ENCODE measurements around the gene ARFGAP2. TPM values are rescaled to one million over a fixed set of nuclear protein-coding genes. Genes with fewer than 3 reads are reported as not detected.

Gene ARFGAP2
- polyA plus RNA-seq, 1 donor (not counting 4 experiments of a cell fraction or from before 2014, with no cell fraction given), result 51.0 TPM

DNA sequence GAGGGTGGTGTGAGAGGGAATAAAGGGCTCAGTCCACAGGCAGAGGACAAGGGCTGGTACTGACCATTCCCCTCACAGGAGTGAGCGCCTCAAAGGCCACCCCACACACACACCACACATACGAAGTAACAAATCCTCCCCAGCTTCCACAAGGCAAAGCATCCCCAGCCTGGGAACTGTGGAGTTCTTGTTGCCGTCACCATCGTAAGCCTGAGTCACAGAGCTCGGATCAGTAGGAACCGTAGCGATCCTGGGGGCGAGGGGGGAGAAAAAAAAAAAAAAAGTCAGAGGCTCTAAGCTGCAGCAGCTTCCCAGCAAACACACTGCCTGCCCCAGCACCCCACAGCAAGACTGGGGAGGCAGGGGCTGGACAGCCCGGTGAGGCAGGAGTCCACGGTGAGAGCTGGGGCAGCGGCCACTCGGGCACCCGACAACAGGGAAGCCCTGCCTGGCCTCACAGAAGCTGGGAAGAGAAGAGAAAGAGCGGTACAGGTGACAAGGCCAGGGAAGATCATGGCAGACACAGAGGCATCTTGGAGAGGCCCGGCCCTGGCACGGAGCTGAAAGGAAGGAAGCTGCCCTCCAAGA, 11.3 kb downstream of the ARFGAP2 start:
- H2AFZ ChIP-seq (ENCODE audit: control insufficient read depth, low read length), result no peak overlapping the region
- DNase-seq (ENCODE audit: low read depth, low spot score), result no peak
- no peaks in the 10 kb centered on the region for H3K4me1 ChIP-seq (ENCODE audit: control insufficient read depth, extremely low read depth, insufficient read depth, low read length)
- TF ChIP-seq EZH2 (IDR thresholded peaks at IDR 0.05; ENCODE audit: low read length), result no peak
- TF ChIP-seq, protein P1, sequence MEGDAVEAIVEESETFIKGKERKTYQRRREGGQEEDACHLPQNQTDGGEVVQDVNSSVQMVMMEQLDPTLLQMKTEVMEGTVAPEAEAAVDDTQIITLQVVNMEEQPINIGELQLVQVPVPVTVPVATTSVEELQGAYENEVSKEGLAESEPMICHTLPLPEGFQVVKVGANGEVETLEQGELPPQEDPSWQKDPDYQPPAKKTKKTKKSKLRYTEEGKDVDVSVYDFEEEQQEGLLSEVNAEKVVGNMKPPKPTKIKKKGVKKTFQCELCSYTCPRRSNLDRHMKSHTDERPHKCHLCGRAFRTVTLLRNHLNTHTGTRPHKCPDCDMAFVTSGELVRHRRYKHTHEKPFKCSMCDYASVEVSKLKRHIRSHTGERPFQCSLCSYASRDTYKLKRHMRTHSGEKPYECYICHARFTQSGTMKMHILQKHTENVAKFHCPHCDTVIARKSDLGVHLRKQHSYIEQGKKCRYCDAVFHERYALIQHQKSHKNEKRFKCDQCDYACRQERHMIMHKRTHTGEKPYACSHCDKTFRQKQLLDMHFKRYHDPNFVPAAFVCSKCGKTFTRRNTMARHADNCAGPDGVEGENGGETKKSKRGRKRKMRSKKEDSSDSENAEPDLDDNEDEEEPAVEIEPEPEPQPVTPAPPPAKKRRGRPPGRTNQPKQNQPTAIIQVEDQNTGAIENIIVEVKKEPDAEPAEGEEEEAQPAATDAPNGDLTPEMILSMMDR (optimal IDR thresholded peaks at IDR 0.05 in 1 of 3, IDR thresholded peaks at IDR 0.05 in 1 of 3, conservative IDR thresholded peaks at IDR 0.05 in 1 of 3; ENCODE audit: extremely low read depth in 1 of 3, insufficient read depth in 2 of 3, low read length in 3 of 3), result no peak
- H4K20me1 ChIP-seq (ENCODE audit: control insufficient read depth, extremely low read depth, insufficient read depth, low read length), result no peaks in the 10 kb centered on the region
- dilution Hi-C loops (cut with MboI; ENCODE audit: extremely low pct_ligation_motif_present, low sequenced_read_pairs), result no loop called here
- H3K79me2 ChIP-seq (ENCODE audit: control insufficient read depth, insufficient read depth, low read length), result peaks cover 9% of the 10 kb centered on the region
- H3K27ac ChIP-seq (ENCODE audit: control insufficient read depth, insufficient read depth, low read length), result no peak overlapping the region
- H3K9me1 ChIP-seq (ENCODE audit: control insufficient read depth, extremely low read depth, insufficient read depth, low read length), result no peaks in the 10 kb centered on the region
- H3K9me3 ChIP-seq (ENCODE audit: control insufficient read depth, low read depth, low read length), result no peaks in the 10 kb centered on the region
- no peak overlapping the region for H3K4me3 ChIP-seq (ENCODE audit: control insufficient read depth in 2 of 3, extremely low read depth in 1 of 3, insufficient read depth in 2 of 3, low read depth in 1 of 3, low read length in 3 of 3)
- FAIRE-seq, result no peak
- peaks cover 40 to 44% of the 10 kb centered on the region in 2 experiments for H3K36me3 ChIP-seq (ENCODE audit: control insufficient read depth in 2 of 2, extremely low read depth in 1 of 2, insufficient read depth in 2 of 2, low read length in 2 of 2)
- H3K9ac ChIP-seq (ENCODE audit: control insufficient read depth, extremely low read depth, insufficient read depth, low read length), result no peak overlapping the region
- H3K27me3 ChIP-seq (ENCODE audit: control insufficient read depth, extremely low read depth, insufficient read depth, low read length), result no peaks in the 10 kb centered on the region
- no peak overlapping the region for H3K4me2 ChIP-seq (ENCODE audit: control insufficient read depth, extremely low read depth, insufficient read depth, low read depth, low read length)

DNA sequence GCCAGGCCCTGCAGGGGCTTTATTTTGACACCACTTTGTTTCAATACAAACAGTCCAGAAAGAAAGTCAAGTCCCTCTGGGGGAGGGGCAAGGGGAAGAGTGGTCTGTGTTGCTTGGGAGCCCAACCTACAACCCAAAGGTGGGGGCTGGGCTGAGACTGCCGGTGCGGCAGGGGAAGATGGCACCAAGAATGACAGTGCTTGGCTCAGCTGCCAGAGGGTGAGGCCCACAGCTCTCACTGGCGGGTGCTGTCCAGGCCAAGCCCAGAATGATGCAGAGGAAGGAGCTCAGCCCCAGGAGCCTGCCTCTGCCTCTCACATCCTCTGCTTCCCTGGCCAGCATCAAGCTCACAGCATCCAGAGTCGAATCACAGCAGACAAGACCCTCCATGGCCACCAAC, 12.4 kb downstream of the ARFGAP2 start:
- dilution Hi-C loops (cut with MboI; ENCODE audit: extremely low pct_ligation_motif_present, low sequenced_read_pairs), result no loop called here
- Histone ChIP-seq H4K20me1 (ENCODE audit: control insufficient read depth, extremely low read depth, insufficient read depth, low read length) (no peaks in the 10 kb centered on the region), H3K9me1 (ENCODE audit: control insufficient read depth, extremely low read depth, insufficient read depth, low read length) (no peaks in the 10 kb centered on the region), H3K4me1 (ENCODE audit: control insufficient read depth, extremely low read depth, insufficient read depth, low read length) (no peaks in the 10 kb centered on the region), H3K4me2 (ENCODE audit: control insufficient read depth, extremely low read depth, insufficient read depth, low read depth, low read length) (no peak overlapping the region), H3K4me3 (ENCODE audit: control insufficient read depth in 2 of 3, extremely low read depth in 1 of 3, insufficient read depth in 2 of 3, low read depth in 1 of 3, low read length in 3 of 3) (no peak overlapping the region), H3K36me3 (ENCODE audit: control insufficient read depth in 2 of 2, extremely low read depth in 1 of 2, insufficient read depth in 2 of 2, low read length in 2 of 2) (peaks cover 40 to 41% of the 10 kb centered on the region in 2 experiments), H3K9ac (ENCODE audit: control insufficient read depth, extremely low read depth, insufficient read depth, low read length) (no peak overlapping the region), H3K27me3 (ENCODE audit: control insufficient read depth, extremely low read depth, insufficient read depth, low read length) (no peaks in the 10 kb centered on the region), H2AFZ (ENCODE audit: control insufficient read depth, low read length) (no peak overlapping the region), H3K27ac (ENCODE audit: control insufficient read depth, insufficient read depth, low read length) (no peak overlapping the region), H3K9me3 (ENCODE audit: control insufficient read depth, low read depth, low read length) (no peaks in the 10 kb centered on the region), H3K79me2 (ENCODE audit: control insufficient read depth, insufficient read depth, low read length) (peaks cover 5% of the 10 kb centered on the region)
- DNase-seq (ENCODE audit: low read depth, low spot score), result no peak
- TF ChIP-seq, protein P1 (optimal IDR thresholded peaks at IDR 0.05 in 1 of 3, IDR thresholded peaks at IDR 0.05 in 1 of 3, conservative IDR thresholded peaks at IDR 0.05 in 1 of 3; ENCODE audit: extremely low read depth in 1 of 3, insufficient read depth in 2 of 3, low read length in 3 of 3), result no peak
- TF ChIP-seq EZH2 (IDR thresholded peaks at IDR 0.05; ENCODE audit: low read length), result no peak
- FAIRE-seq, result no peak
